ENCODE data around the gene LIX1L. TPM values are rescaled to one million over a fixed set of nuclear protein-coding genes. Genes with fewer than 3 reads are reported as not detected.
A peak's percentile ranks its signal among the peaks of the same experiment; 100 is the strongest.

Gene LIX1L
- total RNA-seq, 1 donor from 2014 or later, result 32.8 TPM

DNA sequence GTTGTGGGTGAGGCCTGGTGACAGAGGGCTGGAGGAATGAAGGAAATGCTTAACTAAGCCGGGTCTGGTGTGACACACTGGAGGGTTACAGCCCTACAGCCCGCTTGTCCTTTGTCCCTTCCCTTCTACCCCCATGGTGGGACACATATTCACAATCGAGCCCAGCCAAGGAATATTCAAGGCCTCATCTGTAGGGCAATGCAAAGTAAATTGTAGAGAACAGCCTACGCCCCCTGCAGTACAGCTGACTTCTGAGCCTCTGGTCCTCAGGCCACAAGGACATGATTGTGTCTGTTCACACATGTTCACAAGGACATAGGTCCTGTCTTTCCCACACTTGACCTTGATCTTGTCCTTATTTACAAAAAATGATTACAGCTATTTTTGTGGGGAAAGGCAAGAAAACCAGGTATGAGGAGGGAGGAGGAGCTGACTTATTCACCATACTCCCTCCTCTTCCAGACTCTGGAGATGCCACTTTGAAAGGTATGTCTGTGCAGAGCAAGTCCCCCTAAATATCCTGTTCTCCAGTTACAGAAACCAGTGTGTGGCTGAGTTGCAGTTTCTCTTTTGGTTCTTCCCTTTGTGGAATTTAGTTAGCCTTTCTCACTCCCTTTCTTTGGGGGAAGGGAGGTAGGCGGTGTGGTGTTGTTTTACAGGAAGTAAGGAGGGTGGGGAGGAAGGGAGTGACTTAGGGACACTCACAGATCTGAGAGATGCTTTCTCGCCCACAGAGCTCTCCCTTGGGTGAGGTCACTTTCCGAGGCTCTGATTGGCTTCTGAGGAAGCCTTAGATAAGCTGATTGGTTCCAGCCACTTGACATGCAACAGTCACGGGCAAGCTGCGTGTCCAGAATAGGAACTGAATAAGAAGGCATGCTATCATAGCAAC lies 21.3 kb upstream of the LIX1L start:
- Histone ChIP-seq H3K27ac (peak overlapping the region; percentile 98), H3K9me3 (no peaks in the 10 kb centered on the region), H3K27me3 (no peaks in the 10 kb centered on the region), H3K36me3 (no peaks in the 10 kb centered on the region), H3K4me3 (peak overlapping the region; percentile 35), H3K4me1 (peaks cover 69% of the 10 kb centered on the region)
- TF ChIP-seq, protein P1, sequence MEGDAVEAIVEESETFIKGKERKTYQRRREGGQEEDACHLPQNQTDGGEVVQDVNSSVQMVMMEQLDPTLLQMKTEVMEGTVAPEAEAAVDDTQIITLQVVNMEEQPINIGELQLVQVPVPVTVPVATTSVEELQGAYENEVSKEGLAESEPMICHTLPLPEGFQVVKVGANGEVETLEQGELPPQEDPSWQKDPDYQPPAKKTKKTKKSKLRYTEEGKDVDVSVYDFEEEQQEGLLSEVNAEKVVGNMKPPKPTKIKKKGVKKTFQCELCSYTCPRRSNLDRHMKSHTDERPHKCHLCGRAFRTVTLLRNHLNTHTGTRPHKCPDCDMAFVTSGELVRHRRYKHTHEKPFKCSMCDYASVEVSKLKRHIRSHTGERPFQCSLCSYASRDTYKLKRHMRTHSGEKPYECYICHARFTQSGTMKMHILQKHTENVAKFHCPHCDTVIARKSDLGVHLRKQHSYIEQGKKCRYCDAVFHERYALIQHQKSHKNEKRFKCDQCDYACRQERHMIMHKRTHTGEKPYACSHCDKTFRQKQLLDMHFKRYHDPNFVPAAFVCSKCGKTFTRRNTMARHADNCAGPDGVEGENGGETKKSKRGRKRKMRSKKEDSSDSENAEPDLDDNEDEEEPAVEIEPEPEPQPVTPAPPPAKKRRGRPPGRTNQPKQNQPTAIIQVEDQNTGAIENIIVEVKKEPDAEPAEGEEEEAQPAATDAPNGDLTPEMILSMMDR (IDR thresholded peaks at IDR 0.05), result peak; percentile 19
- intact Hi-C loops (cut with DNase I), result loop anchor here (5.0 to 10.0 kb wide), 2 partner anchors 33 to 64 kb away; partner anchors contain the start of genes ITGA10 and PEX11B
- DNase-seq, result peak; percentile 90
- ATAC-seq, result peak; percentile 96

DNA sequence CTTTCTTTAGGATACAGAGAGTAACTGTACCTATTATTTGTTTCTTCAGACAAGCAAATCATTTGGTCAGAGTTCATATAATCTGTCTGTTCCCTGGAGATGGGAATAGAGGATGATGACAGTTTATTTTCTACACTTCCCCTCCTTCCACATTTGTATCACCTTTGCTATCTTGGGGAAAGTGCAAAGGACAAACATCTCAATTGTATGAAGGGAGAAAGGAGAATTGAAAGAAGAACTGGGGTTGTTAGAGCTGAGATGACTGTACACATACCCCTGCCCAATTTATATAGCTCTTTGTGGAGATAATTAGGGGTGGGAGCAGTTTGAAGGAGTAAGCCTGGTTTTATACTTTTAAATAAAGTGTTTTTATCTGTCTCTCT lies 20.6 kb upstream of the LIX1L start:
- intact Hi-C loops (cut with DNase I), result loop anchor here (5.0 to 10.0 kb wide), 2 partner anchors 34 to 64 kb away; partner anchors contain the start of genes ITGA10 and PEX11B
- TF ChIP-seq, protein P1 (IDR thresholded peaks at IDR 0.05), result no peak
- no peak for ATAC-seq
- Histone ChIP-seq H3K27ac (peak overlapping the region; percentile 98), H3K36me3 (no peaks in the 10 kb centered on the region), H3K27me3 (no peaks in the 10 kb centered on the region), H3K4me1 (peaks cover 62% of the 10 kb centered on the region), H3K4me3 (peak overlapping the region; percentile 35), H3K9me3 (no peaks in the 10 kb centered on the region)
- no peak for DNase-seq

DNA sequence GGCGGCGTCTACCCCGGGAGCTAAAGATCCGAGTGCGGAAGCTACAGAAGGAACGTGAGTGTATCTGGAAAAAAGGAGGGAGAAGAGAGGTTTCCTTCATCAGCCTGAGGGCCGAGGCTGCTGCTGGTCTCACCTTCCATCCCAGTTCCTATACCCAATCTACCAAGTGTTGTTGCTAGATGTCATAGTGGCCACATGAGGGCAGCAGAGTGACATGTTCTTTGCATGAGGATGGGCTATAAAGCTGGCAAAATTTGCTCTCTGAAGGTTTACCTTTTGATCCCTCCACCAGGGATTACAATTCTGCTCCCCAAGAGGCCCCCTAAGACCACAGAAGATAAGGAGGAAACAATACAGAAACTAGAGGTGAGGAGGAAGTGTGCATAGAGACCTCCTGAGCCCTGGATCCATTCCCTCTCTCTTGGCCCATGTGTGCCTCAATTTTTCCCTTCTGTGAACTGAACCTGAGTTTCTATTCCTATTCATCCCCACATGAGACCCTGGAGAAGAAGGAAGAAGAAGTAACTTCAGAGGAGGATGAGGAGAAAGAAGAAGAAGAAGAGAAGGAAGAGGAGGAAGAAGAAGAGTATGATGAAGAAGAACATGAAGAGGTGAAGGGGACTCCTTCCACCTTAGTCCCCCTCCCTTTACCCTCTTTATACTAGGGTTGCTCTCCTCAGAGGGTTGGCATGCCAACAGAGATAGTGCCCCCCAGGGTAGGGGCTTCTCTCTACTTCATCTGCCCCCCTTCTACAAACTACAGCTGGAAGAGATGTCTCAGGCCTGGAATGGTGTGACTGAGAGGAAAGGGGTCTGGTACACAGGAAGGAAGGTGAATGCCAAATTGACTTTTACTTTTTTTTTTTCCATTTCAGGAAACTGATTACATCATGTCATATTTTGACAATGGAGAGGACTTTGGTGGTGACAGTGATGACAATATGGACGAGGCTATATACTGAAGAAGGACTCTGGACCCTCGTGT lies 20.0 kb upstream of the LIX1L start:
- intact Hi-C loops (cut with DNase I), result loop anchor here (5.0 to 10.0 kb wide), 2 partner anchors 35 to 63 kb away; partner anchors contain the start of genes ITGA10 and PEX11B
- ATAC-seq, result peak; percentile 74
- Histone ChIP-seq H3K36me3 (no peaks in the 10 kb centered on the region), H3K27me3 (no peaks in the 10 kb centered on the region), H3K4me1 (peaks cover 56% of the 10 kb centered on the region), H3K4me3 (peak overlapping the region; percentile 35), H3K9me3 (no peaks in the 10 kb centered on the region), H3K27ac (peak overlapping the region; percentile 98)
- peak; percentile 66 for DNase-seq
- TF ChIP-seq, protein P1 (IDR thresholded peaks at IDR 0.05), result peak; percentile 82

DNA sequence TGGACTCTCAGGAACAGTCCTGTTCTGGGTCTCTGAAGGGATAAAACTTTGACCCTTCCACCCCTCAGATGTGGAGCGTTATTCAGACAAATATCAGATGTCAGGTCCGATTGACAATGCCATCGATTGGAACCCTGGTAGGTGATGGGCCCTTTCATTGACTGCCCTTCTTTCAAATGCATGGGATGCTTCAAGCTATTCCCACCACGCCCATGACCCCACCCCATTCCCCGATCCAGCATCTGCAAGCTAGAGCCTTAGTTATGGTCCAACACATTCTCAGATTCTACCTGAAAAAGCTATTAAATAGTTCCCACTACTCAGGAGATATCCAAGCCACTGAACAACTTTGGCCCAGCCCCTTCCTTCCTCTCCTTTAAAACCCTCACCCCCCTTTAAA lies 19.2 kb upstream of the LIX1L start:
- peak overlapping the region; percentile 98 for H3K27ac ChIP-seq
- intact Hi-C loops (cut with DNase I), result loop anchor here (5.0 to 10.0 kb wide), 2 partner anchors 35 to 62 kb away; partner anchors contain the start of genes ITGA10 and PEX11B
- TF ChIP-seq, protein P1 (IDR thresholded peaks at IDR 0.05), result no peak
- no peak overlapping the region for H3K4me3 ChIP-seq
- ATAC-seq (no peak), DNase-seq (no peak)
- no peaks in the 10 kb centered on the region for H3K27me3 ChIP-seq
- no peaks in the 10 kb centered on the region for H3K36me3 ChIP-seq
- H3K4me1 ChIP-seq, result peaks cover 48% of the 10 kb centered on the region
- H3K9me3 ChIP-seq, result no peaks in the 10 kb centered on the region

DNA sequence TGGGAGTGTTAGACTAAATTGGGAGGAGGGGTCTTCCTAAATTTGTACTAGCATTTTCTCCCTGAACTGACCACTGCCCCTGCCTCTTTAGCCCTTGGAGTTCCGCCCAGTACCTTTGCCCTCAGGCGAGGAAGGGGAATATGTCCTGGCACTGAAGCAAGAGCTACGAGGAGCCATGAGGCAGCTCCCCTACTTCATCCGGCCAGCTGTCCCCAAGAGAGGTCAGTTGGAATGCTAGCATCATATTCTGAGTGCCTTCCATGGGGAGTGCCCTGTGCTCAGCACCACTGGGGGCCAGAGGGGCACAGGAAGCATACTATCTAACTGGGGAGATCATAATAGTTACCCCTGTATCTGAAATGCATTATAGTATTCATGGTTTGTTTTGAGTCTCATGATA lies 17.4 kb upstream of the LIX1L start:
- no peaks in the 10 kb centered on the region for H3K36me3 ChIP-seq
- TF ChIP-seq, protein P1 (IDR thresholded peaks at IDR 0.05), result no peak
- no peak overlapping the region for H3K27ac ChIP-seq
- peaks cover 30% of the 10 kb centered on the region for H3K4me1 ChIP-seq
- intact Hi-C loops (cut with DNase I), result loop anchor here (5.0 to 10.0 kb wide), 2 partner anchors 37 to 60 kb away; partner anchors contain the start of genes ITGA10 and PEX11B
- H3K9me3 ChIP-seq, result no peaks in the 10 kb centered on the region
- no peaks in the 10 kb centered on the region for H3K27me3 ChIP-seq
- ATAC-seq, result no peak
- no peak for DNase-seq
- no peak overlapping the region for H3K4me3 ChIP-seq
